Small intestine (tissue), 7 donors: ENCODE measurements around the gene ATG13. TPM values are rescaled to one million over a fixed set of nuclear protein-coding genes. Genes with fewer than 3 reads are reported as not detected.
"Not testable (repeated sequence)": the region's sequence is repeated elsewhere in the genome, so short reads cannot be mapped to it uniquely, and the experiment has no call there.

Source experiments
- DNase-seq, 2 donors: peaks; one replicate each; pipeline versions ENCODE4 v3.0.0 to v3.0.0-alpha.2; 2013
- FAIRE-seq: peaks from 2 replicates; lab custom pipeline; 2012; peaks lifted over from hg19 to GRCh38; lab: Jason Lieb, UNC
- H3K27ac ChIP-seq, 3 donors: one replicate each; pipeline ENCODE4 v1.5.1; 2013; ENCODE audit warnings: low read length in 2 of 3, mild to moderate bottlenecking in 2 of 3, control low read depth in 1 of 3, inconsistent platforms in 1 of 3, low read depth in 1 of 3, moderate library complexity in 1 of 3
- H3K27me3 ChIP-seq, 3 donors: one replicate each; pipeline ENCODE4 v1.6.1; 2013; ENCODE audit warnings: low read length in 3 of 3, inconsistent platforms in 1 of 3; ENCODE audit not compliant: control insufficient read depth in 3 of 3, insufficient read depth in 3 of 3
- H3K36me3 ChIP-seq, 3 donors: one replicate each; pipeline ENCODE4 v1.6.1; 2013; ENCODE audit warnings: low read length in 3 of 3, inconsistent platforms in 1 of 3, low read depth in 1 of 3, mild to moderate bottlenecking in 1 of 3, moderate library complexity in 1 of 3; ENCODE audit not compliant: control insufficient read depth in 3 of 3, insufficient read depth in 2 of 3
- H3K4me1 ChIP-seq, 3 donors: one replicate each; pipeline ENCODE4 v1.6.1; 2013; ENCODE audit warnings: low read length in 2 of 3, inconsistent platforms in 1 of 3, low read depth in 1 of 3, mild to moderate bottlenecking in 1 of 3, moderate library complexity in 1 of 3; ENCODE audit not compliant: control insufficient read depth in 3 of 3, insufficient read depth in 2 of 3
- H3K4me3 ChIP-seq, 3 donors: one replicate each; pipeline ENCODE4 v1.5.1; 2013; ENCODE audit warnings: low read length in 3 of 3, control low read depth in 1 of 3, inconsistent platforms in 1 of 3, low read depth in 1 of 3, mild to moderate bottlenecking in 1 of 3, moderate library complexity in 1 of 3
- H3K9me3 ChIP-seq, 2 donors: one replicate each; pipeline ENCODE4 v1.6.1; 2013; ENCODE audit warnings: low read depth in 1 of 2, low read length in 1 of 2; ENCODE audit not compliant: control insufficient read depth in 2 of 2, insufficient read depth in 1 of 2
- WGBS, 3 donors: extraction: QIAGEN DNeasy Blood & Tissue Kit; methylation state at CpG; one replicate each; pipeline ENCODE4 v1.1.7; 2013; 5-methylcytosine and 5-hydroxymethylcytosine counted together
- polyA plus RNA-seq, 4 donors: library from polyadenylated mRNA; stranded (reverse) in 3 of 4; unstranded in 1 of 4; fragments of 200-250 nt in 3 of 4; fragments of 120-200 nt in 1 of 4; gene quantifications; one replicate each; pipeline versions ENCODE4 v1.2.1 to v1.2.3, GENCODE V29; 2013
- donor health status: healthy with polysubstance abuse.
- donor health status: control.
- donor health status: control.
- donor health status: Bipolar disorder and iron deficiency.
- donor health status: healthy.

ATG13 gene
- polyA plus RNA-seq, 4 donors = 35.7 to 55.3 (median 37.4) TPM

DNA sequence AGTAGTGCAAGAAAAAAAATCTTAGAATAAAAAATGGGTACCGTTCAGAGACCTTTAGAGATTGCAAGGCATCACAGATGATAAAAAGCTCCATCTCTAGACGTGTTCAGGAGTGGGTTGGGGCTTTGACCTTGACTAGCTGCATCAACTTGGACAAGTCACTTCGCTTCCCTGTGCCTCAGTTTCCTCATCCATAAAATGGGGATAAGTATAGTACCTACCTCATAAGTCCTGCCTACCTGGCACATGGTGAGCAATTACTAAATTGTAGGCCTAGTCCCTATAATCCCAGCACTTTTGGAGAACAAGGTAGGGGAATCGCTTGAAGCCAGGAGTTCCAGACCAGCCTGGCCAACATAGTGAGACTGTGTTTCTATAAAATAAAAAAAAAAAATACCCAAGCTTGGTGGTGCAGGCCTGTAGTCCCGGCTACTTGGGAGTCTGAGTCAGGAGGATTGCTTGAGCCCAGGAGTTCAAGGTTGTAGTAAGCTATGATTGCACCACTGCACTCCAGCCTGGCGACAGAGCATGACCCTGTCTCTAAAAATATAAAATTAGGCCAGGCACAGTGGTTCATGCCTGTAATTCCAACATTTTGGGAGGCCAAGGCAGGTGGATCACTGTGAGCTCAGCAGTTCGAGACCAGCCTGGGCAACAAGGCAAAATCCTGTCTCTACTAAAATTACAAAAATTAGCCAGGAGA, 95.7 kb downstream of the ATG13 start:
- no peak overlapping the region for H3K4me3 ChIP-seq
- no peak for FAIRE-seq
- H3K27ac ChIP-seq = no peak overlapping the region
- no peaks in the 10 kb centered on the region for H3K27me3 ChIP-seq
- H3K36me3 ChIP-seq = peaks cover 0 to 6% (median 0%) of the 10 kb centered on the region in 3 donors
- no peaks in the 10 kb centered on the region for H3K9me3 ChIP-seq
- DNase-seq = no peak
- WGBS, 3 donors = 92 to 94% (median 94%) methylated on average over 7 of the region's 7 CpGs
- peaks cover 0 to 4% (median 0%) of the 10 kb centered on the region in 3 donors for H3K4me1 ChIP-seq

DNA sequence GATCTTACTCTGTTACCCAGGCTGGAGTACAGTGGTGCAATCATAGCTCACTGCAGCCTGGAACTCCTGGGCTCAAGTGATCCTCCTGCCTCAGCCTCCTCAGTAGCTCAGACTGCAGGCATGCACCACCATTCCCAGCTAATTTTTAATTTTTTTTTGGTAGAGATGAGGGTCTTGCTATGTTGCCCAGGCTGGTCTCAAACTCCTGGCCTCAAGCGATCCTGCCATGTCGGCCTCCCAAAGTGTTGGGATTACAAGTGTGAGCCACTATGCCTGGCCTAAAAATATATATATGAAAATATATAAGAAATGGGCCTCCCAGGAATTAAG, 100.4 kb downstream of the ATG13 start:
- H3K36me3 ChIP-seq, H3K4me3 ChIP-seq, FAIRE-seq, H3K27me3 ChIP-seq, H3K4me1 ChIP-seq, H3K9me3 ChIP-seq, DNase-seq: not testable (repeated sequence)
- WGBS, 3 donors = 93 to 100% (median 97%) methylated on average over 2 of the region's 2 CpGs
- H3K27ac ChIP-seq = peak overlapping the region in 1 of 3 donors; percentile 34

DNA sequence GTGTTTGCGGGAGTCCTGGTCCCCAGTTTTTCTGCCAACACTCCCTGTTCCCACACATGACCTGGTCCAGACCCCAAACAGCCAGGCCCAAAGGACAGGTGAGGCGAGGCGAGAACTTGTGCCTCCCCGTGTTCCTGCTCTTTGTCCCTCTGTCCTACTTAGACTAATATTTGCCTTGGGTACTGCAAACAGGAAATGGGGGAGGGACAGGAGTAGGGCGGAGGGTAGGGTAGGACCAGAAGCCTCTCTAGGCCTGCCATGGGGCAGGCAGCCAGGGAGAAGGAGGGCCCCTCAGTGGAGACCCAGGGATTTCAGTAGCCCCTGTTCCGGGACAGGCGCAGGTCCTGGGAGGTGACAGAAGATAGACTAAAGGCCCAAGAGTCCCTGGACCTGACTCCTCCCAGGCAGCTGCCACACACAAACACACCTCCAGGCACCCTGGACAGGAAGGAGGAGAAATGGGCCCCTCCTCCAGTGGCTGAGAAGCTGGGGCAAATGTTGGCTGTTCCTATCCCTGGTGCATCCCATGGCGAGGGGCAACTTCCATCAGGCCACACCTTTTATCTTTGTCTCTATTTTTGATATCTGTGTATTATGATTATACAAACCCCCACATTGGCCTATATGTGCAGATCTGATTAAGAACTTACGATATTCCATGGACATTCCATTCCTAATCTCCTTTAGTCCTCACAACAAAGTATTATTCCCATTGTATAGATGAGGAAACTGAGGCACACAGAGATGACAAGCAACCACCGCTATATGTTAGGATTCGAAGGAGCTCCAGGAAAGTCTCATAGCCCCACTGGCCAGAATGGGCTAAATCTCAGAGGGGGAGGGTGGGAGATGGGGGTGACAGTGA, 101.0 kb downstream of the ATG13 start:
- DNase-seq = peak; percentile 56 to 66
- H3K9me3 ChIP-seq = no peaks in the 10 kb centered on the region
- H3K27ac ChIP-seq = peak overlapping the region in 1 of 3 donors; percentile 34
- H3K36me3 ChIP-seq = no peaks in the 10 kb centered on the region
- FAIRE-seq = no peak
- no peaks in the 10 kb centered on the region for H3K27me3 ChIP-seq
- peaks cover 0 to 10% (median 0%) of the 10 kb centered on the region in 3 donors for H3K4me1 ChIP-seq
- 64 to 75% (median 74%) methylated on average over 10 to 11 of the region's 11 CpGs for whole genome bisulfite sequencing, 3 donors
- no peak overlapping the region for H3K4me3 ChIP-seq

DNA sequence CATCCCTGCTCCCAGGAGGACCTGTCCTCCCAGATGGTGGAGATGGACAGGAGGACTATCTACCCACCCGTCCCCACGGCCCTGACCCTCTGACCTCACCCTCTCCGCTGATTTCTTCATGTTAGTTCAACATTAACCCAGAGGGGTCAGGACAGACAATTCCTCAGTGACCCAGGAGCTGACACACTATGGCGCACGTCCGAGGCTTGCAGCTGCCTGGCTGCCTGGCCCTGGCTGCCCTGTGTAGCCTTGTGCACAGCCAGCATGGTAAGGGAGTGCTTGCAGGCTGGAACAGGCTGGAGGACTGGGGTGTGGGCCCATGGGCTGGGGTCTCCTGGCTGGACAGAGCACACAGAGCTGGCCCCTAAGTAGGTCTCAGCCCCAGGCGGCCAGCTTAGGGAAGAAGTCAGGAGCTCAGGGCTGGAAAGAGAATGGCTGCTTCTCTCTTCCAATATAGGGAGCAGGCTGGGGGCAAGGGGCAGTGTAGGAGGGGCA, 101.7 kb downstream of the ATG13 start, which contains the start of gene F2:
Gene F2 (plus strand): TSS at position 166 of the 495 bp plus-strand sequence. CDS start 23 bp downstream, at position 189.
- peak within 1 kb of the TSS in 1 of 3 donors; percentile 34 for H3K27ac ChIP-seq
- H3K36me3 ChIP-seq = no peaks in the 10 kb centered on the region
- no peak for DNase-seq
- H3K9me3 ChIP-seq = no peaks in the 10 kb centered on the region
- peaks cover 0 to 10% (median 0%) of the 10 kb centered on the region in 3 donors for H3K4me1 ChIP-seq
- no peaks in the 10 kb centered on the region for H3K27me3 ChIP-seq
- no peak for FAIRE-seq
- 60 to 73% (median 70%) methylated on average over 7 of the region's 7 CpGs for WGBS, 3 donors
- no peak within 1 kb of the TSS for H3K4me3 ChIP-seq

DNA sequence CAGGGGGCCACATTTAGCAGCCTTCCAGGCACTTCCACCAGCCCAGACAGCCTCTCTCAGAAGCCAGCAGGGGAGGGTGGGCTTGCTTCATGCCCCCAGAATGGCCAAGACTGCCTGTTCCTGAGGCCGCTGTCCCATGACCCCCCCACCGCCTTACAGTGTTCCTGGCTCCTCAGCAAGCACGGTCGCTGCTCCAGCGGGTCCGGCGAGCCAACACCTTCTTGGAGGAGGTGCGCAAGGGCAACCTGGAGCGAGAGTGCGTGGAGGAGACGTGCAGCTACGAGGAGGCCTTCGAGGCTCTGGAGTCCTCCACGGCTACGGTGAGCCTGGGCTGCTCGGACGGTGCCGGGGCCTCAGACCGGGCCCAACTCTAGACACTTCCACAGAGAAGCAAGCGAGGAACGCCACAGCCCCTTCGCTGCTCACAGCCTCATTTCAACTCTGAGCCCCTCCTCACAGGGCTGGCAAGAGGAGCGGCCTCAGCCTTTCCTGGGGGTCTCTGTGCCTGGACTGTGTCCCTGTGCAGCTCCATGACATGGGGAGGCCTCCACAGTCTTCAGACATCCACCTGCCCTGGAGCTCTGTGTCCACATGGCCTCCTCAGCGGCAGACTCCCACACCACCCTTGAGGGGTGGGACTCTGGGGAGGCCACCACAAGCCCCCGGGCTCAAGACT, 102.3 kb downstream of the ATG13 start:
- 92% methylated on average over 25 of the region's 25 CpGs for WGBS, 3 donors
- Histone ChIP-seq H3K36me3 (no peaks in the 10 kb centered on the region), H3K27me3 (no peaks in the 10 kb centered on the region), H3K4me1 (peaks cover 0 to 10% (median 0%) of the 10 kb centered on the region in 3 donors), H3K4me3 (no peak overlapping the region), H3K27ac (no peak overlapping the region), H3K9me3 (no peaks in the 10 kb centered on the region)
- no peak for DNase-seq
- no peak for FAIRE-seq

DNA sequence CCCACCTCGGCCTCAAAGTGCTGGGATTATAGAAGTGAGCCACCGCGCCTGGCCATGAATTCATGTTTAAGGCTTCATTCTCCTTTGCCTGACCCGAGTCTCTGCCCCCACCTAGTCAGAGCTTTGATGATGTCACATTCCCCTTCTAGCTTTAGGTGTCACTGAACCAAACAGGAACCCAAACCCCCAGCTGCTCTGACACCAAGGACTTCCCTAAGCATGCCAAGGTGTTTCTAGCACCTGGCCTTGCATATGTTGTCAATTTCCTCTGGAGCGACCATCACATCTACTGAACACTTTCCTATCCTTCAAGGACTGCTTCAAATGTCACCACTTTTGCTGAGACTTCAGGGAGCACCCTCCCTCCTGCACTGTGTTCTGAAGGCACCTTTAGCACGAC, 103.9 kb downstream of the ATG13 start:
- Histone ChIP-seq H3K27ac (no peak overlapping the region), H3K36me3 (no peaks in the 10 kb centered on the region), H3K4me3 (no peak overlapping the region), H3K27me3 (no peaks in the 10 kb centered on the region), H3K4me1 (peaks cover 0 to 10% (median 0%) of the 10 kb centered on the region in 3 donors), H3K9me3 (no peaks in the 10 kb centered on the region)
- DNase-seq = no peak
- WGBS, 3 donors = 82 to 84% (median 83%) methylated on average over 6 of the region's 6 CpGs
- FAIRE-seq = no peak

DNA sequence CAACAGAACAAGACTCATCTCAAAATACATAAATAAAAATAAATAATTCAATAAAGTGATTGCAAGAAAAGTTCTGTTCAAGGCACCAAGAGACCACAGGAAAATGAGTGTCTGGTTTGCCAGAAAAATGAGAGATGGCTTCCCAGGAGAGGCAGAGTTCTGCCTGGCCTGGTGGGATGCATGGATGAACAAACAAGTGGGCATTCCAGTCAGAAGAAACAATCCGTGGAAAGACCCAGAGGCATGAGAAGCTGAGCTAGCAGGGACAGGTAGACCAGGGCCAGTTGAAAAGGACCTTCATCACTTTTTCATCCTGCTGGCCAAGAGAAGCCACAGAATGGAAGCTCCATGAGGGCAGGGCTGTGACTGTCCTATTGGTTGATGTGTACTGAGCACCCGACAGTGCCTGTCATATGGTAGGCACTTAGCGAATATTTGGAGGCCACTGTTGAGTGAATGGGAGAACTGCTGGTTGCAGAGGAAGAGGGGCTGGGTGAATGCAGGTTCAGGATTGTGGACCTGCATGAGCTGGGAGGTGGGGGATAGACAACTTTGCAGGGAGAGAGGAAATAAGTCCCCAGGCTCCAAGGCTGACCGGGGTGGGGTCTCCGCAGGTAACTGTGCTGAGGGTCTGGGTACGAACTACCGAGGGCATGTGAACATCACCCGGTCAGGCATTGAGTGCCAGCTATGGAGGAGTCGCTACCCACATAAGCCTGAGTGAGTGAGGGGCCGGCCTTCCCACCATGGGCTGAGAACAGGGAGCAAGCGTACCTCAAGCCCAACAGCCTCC, 105.4 kb downstream of the ATG13 start:
- WGBS, 3 donors = 93 to 98% (median 97%) methylated on average over 10 to 11 of the region's 11 CpGs

More for the DNA sequence above, 105.4 kb downstream of the ATG13 start:
- Histone ChIP-seq H3K27ac (no peak overlapping the region), H3K9me3 (no peaks in the 10 kb centered on the region), H3K4me3 (no peak overlapping the region), H3K4me1 (peaks cover 0 to 8% (median 0%) of the 10 kb centered on the region in 3 donors), H3K27me3 (no peaks in the 10 kb centered on the region), H3K36me3 (no peaks in the 10 kb centered on the region)
- FAIRE-seq = no peak
- no peak for DNase-seq
